ENCODE data around the gene CIT.

DNA sequence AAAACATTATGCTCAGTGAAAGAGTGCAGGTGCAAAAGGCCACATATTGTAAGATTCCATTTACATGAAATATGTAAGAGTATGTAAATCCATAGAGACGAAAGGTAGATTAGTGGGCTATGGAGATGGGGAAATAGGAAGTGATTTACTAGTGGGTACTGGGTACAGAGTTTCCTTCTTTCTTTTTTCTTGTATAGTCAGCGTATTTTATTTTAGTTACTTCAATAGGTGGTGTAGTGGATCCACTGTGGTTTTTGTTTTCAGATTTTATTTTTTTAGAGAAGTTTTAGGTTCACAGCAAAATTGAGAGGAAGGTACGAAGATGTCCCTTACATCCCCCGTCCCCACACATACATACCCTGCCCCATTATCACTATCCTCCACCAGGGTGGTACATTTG is 6.1 kb upstream of the CIT start:
- TF ChIP-seq, protein P1, sequence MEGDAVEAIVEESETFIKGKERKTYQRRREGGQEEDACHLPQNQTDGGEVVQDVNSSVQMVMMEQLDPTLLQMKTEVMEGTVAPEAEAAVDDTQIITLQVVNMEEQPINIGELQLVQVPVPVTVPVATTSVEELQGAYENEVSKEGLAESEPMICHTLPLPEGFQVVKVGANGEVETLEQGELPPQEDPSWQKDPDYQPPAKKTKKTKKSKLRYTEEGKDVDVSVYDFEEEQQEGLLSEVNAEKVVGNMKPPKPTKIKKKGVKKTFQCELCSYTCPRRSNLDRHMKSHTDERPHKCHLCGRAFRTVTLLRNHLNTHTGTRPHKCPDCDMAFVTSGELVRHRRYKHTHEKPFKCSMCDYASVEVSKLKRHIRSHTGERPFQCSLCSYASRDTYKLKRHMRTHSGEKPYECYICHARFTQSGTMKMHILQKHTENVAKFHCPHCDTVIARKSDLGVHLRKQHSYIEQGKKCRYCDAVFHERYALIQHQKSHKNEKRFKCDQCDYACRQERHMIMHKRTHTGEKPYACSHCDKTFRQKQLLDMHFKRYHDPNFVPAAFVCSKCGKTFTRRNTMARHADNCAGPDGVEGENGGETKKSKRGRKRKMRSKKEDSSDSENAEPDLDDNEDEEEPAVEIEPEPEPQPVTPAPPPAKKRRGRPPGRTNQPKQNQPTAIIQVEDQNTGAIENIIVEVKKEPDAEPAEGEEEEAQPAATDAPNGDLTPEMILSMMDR (conservative IDR thresholded peaks at IDR 0.05 in 1 of 2, IDR thresholded peaks at IDR 0.05 in 1 of 2; ENCODE audit: extremely low read depth in 1 of 2, insufficient read depth in 1 of 2, low read depth in 1 of 2, low read length in 2 of 2), result no peak
- no peak for TF ChIP-seq EZH2 (IDR thresholded peaks at IDR 0.05; ENCODE audit: borderline replicate concordance, low read length)
